ENCODE results near the gene SEMA4F.

SEMA4F gene, protein sequence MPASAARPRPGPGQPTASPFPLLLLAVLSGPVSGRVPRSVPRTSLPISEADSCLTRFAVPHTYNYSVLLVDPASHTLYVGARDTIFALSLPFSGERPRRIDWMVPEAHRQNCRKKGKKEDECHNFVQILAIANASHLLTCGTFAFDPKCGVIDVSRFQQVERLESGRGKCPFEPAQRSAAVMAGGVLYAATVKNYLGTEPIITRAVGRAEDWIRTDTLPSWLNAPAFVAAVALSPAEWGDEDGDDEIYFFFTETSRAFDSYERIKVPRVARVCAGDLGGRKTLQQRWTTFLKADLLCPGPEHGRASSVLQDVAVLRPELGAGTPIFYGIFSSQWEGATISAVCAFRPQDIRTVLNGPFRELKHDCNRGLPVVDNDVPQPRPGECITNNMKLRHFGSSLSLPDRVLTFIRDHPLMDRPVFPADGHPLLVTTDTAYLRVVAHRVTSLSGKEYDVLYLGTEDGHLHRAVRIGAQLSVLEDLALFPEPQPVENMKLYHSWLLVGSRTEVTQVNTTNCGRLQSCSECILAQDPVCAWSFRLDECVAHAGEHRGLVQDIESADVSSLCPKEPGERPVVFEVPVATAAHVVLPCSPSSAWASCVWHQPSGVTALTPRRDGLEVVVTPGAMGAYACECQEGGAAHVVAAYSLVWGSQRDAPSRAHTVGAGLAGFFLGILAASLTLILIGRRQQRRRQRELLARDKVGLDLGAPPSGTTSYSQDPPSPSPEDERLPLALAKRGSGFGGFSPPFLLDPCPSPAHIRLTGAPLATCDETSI

DNA sequence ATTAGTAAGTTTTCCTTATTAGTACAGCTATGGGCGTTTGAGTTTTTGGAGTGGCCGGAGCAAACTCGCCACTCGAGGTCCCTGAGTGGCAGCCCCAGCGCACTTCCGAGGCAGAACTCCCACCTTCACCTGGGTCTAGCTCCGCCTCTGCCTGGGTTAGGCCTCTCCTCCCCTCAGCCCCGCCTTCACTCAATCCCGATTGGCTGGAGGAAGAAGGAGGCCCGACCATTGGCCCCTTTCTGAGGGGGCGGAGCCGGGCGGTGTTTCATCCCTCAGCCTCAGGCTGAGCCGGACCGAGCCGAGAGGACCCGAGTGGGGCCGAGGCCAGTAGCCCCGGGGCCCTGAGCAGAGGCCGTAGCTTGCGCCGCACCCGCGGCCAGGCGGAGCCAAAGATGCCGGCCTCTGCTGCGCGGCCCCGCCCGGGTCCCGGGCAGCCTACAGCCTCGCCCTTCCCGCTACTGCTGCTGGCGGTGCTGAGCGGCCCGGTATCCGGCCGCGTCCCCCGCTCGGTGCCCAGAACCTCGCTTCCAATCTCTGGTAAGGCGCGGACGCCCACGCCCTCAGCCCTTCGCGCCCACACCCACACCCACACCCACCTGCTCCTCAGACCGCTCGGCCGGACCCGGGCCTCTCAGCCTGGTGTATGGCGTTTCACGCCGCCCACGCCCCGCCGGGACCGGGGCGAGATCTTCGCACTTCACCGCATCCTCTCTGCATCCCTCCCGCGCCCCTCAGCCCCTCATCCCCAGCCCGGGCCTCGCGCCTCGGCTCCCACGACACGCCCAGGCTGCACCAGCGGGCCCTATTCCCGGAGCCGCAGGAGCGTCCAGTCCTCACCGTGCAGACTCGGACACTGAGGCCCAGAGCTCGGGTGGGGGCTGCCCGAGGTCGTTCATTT lies at the start of gene SEMA4F:
SEMA4F (plus strand) TSS at position 263 of the 898 bp plus-strand sequence; CDS start at position 393, 130 bp downstream.
- Histone ChIP-seq H3K9me3 (ENCODE audit: insufficient read depth, low read length) (no peaks in the 10 kb centered on the region), H3K79me2 (ENCODE audit: low read length) (no peaks in the 10 kb centered on the region), H3K4me1 (ENCODE audit: low read length) (peaks cover 8% of the 10 kb centered on the region; the same call in 1 of the 2 replicates), H3K27me3 (ENCODE audit: low read depth, low read length) (no peaks in the 10 kb centered on the region; the same call in 1 of the 2 replicates), H2AFZ (ENCODE audit: low read depth, low read length) (peak within 1 kb of the TSS; percentile 100), H4K20me1 (ENCODE audit: insufficient read depth, low read length) (no peaks in the 10 kb centered on the region), H3K4me3 (ENCODE audit: low read length) (peak within 1 kb of the TSS; percentile 86), H3K9ac (ENCODE audit: low read length) (peak within 1 kb of the TSS; percentile 70), H3K27ac (ENCODE audit: low read length) (no peak within 1 kb of the TSS), H3K36me3 (replicated peaks; ENCODE audit: low read depth, low read length) (no peaks in the 10 kb centered on the region), H3K4me2 (ENCODE audit: low read length) (peak within 1 kb of the TSS; percentile 100)
- TF ChIP-seq EZH2phosphoT487 (IDR thresholded peaks at IDR 0.05; ENCODE audit: low read depth) = no peak
- TF ChIP-seq, protein P1, sequence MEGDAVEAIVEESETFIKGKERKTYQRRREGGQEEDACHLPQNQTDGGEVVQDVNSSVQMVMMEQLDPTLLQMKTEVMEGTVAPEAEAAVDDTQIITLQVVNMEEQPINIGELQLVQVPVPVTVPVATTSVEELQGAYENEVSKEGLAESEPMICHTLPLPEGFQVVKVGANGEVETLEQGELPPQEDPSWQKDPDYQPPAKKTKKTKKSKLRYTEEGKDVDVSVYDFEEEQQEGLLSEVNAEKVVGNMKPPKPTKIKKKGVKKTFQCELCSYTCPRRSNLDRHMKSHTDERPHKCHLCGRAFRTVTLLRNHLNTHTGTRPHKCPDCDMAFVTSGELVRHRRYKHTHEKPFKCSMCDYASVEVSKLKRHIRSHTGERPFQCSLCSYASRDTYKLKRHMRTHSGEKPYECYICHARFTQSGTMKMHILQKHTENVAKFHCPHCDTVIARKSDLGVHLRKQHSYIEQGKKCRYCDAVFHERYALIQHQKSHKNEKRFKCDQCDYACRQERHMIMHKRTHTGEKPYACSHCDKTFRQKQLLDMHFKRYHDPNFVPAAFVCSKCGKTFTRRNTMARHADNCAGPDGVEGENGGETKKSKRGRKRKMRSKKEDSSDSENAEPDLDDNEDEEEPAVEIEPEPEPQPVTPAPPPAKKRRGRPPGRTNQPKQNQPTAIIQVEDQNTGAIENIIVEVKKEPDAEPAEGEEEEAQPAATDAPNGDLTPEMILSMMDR (IDR thresholded peaks at IDR 0.05; ENCODE audit: low read depth, low read length) = no peak

DNA sequence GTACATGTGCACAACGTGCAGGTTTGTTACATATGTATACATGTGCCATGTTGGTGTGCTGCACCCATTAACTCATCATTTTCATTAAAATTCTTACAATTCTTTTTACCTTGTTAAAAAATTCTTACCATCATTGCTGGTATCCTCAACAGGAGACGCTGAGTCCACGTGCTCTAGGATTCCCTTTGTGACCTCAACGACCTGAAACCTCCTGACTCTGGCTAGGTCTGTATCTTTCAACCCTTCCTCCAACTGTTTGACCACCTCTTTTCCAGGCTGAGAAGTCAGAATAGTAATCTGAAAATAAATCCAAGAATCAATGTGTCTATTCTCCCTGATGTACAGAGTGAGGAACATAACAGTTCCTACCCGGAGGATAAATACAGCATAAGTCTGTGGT lies 47.1 kb upstream of the SEMA4F start:
- no peak overlapping the region for H2AFZ ChIP-seq (ENCODE audit: low read depth, low read length)

DNA sequence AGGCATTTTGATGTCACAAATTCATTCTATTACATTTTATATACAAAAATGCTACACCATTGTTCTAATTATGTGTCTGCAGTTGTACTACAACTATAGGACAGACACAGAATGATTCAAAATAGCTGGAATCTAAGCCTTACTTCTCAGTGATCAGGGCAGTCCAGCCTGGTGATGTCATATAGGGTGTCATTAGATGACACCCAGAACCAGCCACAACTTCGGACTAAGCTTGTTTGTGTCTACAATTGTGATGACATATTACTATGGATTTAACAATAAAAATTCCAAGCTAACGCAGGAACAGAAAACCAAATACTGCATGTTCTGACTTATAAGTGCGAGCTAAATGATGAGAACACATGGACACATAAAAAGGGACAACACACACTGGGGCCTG lies 36.9 kb upstream of the SEMA4F start:
- no peaks in the 10 kb centered on the region for H3K9me3 ChIP-seq (ENCODE audit: insufficient read depth, low read length)
- no peak overlapping the region for H3K4me2 ChIP-seq (ENCODE audit: low read length)
- no peaks in the 10 kb centered on the region for H3K79me2 ChIP-seq (ENCODE audit: low read length)
- H3K4me1 ChIP-seq (ENCODE audit: low read length) = peaks cover 15% of the 10 kb centered on the region
- H3K36me3 ChIP-seq (replicated peaks; ENCODE audit: low read depth, low read length) = no peaks in the 10 kb centered on the region
- no peak overlapping the region for H2AFZ ChIP-seq (ENCODE audit: low read depth, low read length)
- TF ChIP-seq, protein P1 (IDR thresholded peaks at IDR 0.05; ENCODE audit: low read depth, low read length) = no peak
- TF ChIP-seq EZH2phosphoT487 (IDR thresholded peaks at IDR 0.05; ENCODE audit: low read depth) = no peak
- no peak overlapping the region for H3K9ac ChIP-seq (ENCODE audit: low read length)
- H3K4me3 ChIP-seq (ENCODE audit: low read length) = no peak overlapping the region
- H3K27me3 ChIP-seq (ENCODE audit: low read depth, low read length) = peaks cover 39% of the 10 kb centered on the region
- no peak overlapping the region for H3K27ac ChIP-seq (ENCODE audit: low read length)
- no peaks in the 10 kb centered on the region for H4K20me1 ChIP-seq (ENCODE audit: insufficient read depth, low read length)

More for the DNA sequence above, 47.1 kb upstream of the SEMA4F start:
- Histone ChIP-seq H3K9ac (ENCODE audit: low read length) (no peak overlapping the region), H3K27ac (ENCODE audit: low read length) (no peak overlapping the region), H3K36me3 (replicated peaks; ENCODE audit: low read depth, low read length) (no peaks in the 10 kb centered on the region), H3K4me2 (ENCODE audit: low read length) (no peak overlapping the region), H4K20me1 (ENCODE audit: insufficient read depth, low read length) (no peaks in the 10 kb centered on the region), H3K4me3 (ENCODE audit: low read length) (no peak overlapping the region), H3K9me3 (ENCODE audit: insufficient read depth, low read length) (no peaks in the 10 kb centered on the region), H3K79me2 (ENCODE audit: low read length) (no peaks in the 10 kb centered on the region), H3K27me3 (ENCODE audit: low read depth, low read length) (peaks cover 31% of the 10 kb centered on the region), H3K4me1 (ENCODE audit: low read length) (peaks cover 5% of the 10 kb centered on the region; the same call in 1 of the 2 replicates)
- TF ChIP-seq, protein P1 (IDR thresholded peaks at IDR 0.05; ENCODE audit: low read depth, low read length) = no peak
- no peak for TF ChIP-seq EZH2phosphoT487 (IDR thresholded peaks at IDR 0.05; ENCODE audit: low read depth)

Data from OCI-LY3 (cell line).